Measurements from ENCODE around the gene CCDC27. TPM values are rescaled to one million over a fixed set of nuclear protein-coding genes. Genes with fewer than 3 reads are reported as not detected.

Gene CCDC27
- total RNA-seq, 4 donors from 2014 or later: not detected

DNA sequence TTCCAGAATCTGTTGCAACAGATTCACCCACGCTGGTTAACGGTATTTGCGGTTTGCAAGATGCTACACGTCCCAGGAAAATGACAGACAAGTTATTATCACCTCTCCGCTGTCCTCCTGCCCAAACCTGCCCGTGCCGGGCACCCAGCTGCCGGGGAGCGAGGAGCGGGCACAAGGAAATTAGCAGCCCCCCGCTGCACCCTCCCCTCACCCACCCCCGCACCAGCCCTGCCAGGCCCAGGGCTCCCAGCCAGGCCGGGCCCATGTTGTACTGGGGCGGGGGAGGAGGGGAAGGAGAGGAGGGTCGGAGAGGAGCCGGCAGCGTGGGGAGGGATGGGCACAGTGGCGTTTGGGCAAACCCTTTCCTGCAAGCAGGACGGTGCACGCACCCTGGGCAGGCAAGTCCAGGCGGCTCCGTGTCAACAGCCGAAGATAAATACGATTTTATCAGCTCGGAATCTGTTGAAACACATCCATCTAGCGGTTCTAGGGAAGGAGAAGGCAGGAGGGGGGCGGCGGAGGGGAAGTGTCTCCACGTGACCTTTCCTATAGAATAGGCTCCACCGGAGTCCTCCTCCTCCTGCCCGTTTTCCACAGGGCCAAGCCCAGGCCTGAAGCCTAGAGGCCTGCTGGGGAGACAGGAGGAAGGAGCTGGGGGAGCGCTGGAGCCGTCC is 35.1 kb upstream of the CCDC27 start:
- peaks cover 0 to 13% (median 11%) of the 10 kb centered on the region in 4 donors for H3K4me1 ChIP-seq
- TF ChIP-seq EP300 (IDR thresholded peaks at IDR 0.05): no peak
- TF ChIP-seq POLR2A (IDR thresholded peaks at IDR 0.05; ENCODE audit: low read depth): no peak
- TF ChIP-seq, protein P1, sequence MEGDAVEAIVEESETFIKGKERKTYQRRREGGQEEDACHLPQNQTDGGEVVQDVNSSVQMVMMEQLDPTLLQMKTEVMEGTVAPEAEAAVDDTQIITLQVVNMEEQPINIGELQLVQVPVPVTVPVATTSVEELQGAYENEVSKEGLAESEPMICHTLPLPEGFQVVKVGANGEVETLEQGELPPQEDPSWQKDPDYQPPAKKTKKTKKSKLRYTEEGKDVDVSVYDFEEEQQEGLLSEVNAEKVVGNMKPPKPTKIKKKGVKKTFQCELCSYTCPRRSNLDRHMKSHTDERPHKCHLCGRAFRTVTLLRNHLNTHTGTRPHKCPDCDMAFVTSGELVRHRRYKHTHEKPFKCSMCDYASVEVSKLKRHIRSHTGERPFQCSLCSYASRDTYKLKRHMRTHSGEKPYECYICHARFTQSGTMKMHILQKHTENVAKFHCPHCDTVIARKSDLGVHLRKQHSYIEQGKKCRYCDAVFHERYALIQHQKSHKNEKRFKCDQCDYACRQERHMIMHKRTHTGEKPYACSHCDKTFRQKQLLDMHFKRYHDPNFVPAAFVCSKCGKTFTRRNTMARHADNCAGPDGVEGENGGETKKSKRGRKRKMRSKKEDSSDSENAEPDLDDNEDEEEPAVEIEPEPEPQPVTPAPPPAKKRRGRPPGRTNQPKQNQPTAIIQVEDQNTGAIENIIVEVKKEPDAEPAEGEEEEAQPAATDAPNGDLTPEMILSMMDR (IDR thresholded peaks at IDR 0.05): no peak
- no peak for TF ChIP-seq POLR2AphosphoS5 (IDR thresholded peaks at IDR 0.05)
- DNase-seq (ENCODE audit: extremely low spot score): no peak
- 48% methylated on average over 25 of the region's 33 CpGs for WGBS
- no peak overlapping the region for H3K4me3 ChIP-seq
- no peak overlapping the region for H3K27ac ChIP-seq (replicated peaks in 1 of 4)
- H3K27me3 ChIP-seq: peaks cover 0 to 71% (median 16%) of the 10 kb centered on the region in 4 donors
- no peaks in the 10 kb centered on the region for H3K36me3 ChIP-seq
- H3K9me3 ChIP-seq: no peaks in the 10 kb centered on the region
- intact Hi-C loops (cut with DNase I): no loop called here

DNA sequence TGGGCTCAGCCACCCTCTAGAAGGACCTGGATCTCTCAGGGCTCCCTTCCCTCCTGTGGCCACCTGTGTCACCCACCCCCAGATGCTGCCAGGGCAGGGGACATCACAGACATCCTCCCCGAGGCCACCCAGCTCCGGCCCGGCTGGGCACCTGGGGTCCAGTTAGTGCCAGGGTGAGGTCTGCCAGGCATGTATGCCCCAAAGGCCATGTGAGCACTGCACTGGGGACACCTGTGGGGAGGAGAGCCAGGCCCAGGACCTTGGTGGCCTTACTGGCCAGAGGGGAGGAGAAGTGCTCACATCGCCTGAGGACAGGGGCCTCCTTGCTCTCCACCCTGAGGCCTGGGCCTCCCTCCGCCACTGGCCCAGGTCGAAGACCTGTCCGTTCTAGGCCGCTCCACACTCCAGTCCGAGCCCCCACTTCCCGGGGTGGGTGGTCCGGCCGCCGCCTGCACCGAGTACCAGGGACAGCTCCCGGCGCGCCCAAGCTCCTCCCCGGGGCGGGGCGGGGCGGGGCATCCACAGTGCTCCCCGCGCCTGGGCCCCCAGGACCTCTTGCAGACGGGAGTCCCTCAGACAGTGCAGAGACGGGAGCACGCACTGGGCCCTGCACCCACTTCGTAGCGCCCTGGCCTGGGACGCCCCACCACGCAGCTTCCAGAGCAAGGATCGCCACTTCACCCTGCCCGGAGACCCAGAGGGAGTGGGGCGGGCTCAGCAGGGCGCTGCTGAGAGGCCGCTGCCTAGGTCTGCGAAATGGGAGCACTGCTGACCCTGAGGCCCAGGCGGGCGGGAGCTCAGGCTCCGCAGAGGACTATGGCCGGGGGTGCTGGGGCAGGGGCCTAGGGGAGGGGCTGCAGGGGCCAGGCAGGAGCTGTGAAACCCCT is 34.3 kb upstream of the CCDC27 start:
- peaks cover 0 to 69% (median 12%) of the 10 kb centered on the region in 4 donors for H3K27me3 ChIP-seq
- no peaks in the 10 kb centered on the region for H3K36me3 ChIP-seq
- H3K4me1 ChIP-seq: peaks cover 0 to 13% (median 11%) of the 10 kb centered on the region in 4 donors
- H3K9me3 ChIP-seq: no peaks in the 10 kb centered on the region
- intact Hi-C loops (cut with DNase I): no loop called here
- no peak for TF ChIP-seq EP300 (IDR thresholded peaks at IDR 0.05)
- TF ChIP-seq, protein P1 (IDR thresholded peaks at IDR 0.05): no peak
- TF ChIP-seq POLR2AphosphoS5 (IDR thresholded peaks at IDR 0.05): no peak
- H3K4me3 ChIP-seq: no peak overlapping the region
- no peak overlapping the region for H3K27ac ChIP-seq (replicated peaks in 1 of 4)
- DNase-seq (ENCODE audit: extremely low spot score): no peak
- 20% methylated on average over 2 of the region's 40 CpGs for WGBS

DNA sequence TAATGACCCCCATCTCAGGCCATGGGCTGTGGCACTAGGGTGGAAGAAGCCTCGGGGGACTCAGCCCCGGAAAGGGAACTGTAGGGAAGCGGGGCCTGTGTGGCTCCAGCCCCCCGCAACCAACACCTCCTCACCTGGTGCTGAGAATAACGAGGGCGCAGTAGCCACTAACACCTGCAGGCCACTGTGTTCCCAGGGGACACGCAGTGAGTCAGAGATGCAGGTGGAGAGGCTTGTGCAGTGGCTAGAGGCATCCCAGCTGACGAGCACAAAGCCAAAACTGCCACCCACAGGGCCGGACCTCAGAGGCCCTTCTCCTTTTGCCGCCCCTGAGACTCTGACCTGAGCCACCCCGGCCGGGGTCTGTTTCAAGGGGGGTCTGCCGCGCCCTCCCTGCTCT is 33.5 kb upstream of the CCDC27 start:
- Histone ChIP-seq H3K9me3 (no peaks in the 10 kb centered on the region), H3K4me1 (peaks cover 0 to 13% (median 9%) of the 10 kb centered on the region in 4 donors), H3K36me3 (no peaks in the 10 kb centered on the region), H3K27ac (replicated peaks in 1 of 4) (no peak overlapping the region), H3K4me3 (no peak overlapping the region), H3K27me3 (peaks cover 0 to 69% (median 12%) of the 10 kb centered on the region in 4 donors)
- intact Hi-C loops (cut with DNase I): no loop called here
- 87% methylated on average over 5 of the region's 14 CpGs for WGBS
- no peak for TF ChIP-seq POLR2AphosphoS5 (IDR thresholded peaks at IDR 0.05)
- TF ChIP-seq EP300 (IDR thresholded peaks at IDR 0.05): no peak
- TF ChIP-seq, protein P1 (IDR thresholded peaks at IDR 0.05): no peak
- TF ChIP-seq POLR2A (IDR thresholded peaks at IDR 0.05; ENCODE audit: low read depth): no peak
- DNase-seq (ENCODE audit: extremely low spot score): no peak

DNA sequence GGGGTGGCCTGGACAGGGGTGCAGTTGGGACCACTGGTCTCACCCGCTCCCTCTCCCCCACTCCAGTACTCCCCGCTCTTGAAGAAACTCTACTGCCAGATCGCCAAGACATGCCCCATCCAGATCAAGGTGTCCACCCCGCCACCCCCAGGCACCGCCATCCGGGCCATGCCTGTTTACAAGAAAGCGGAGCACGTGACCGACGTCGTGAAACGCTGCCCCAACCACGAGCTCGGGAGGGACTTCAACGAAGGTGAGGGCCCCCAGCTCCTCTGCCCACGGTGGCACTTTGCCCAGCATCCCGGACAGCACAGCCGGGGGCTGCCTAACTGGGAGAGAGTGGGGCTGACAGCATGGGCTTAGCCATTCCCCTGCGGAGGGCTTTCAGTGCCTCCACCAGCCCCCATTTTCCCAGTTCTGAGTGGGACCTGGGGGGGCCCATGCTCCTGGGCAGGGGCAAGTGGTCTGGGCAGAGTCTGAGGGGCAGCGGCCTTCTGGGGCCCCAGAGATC is 30.2 kb upstream of the CCDC27 start:
- no peak overlapping the region for H3K27ac ChIP-seq (replicated peaks in 1 of 4)
- H3K27me3 ChIP-seq: peaks cover 0 to 69% (median 10%) of the 10 kb centered on the region in 4 donors
- no peaks in the 10 kb centered on the region for H3K36me3 ChIP-seq
- intact Hi-C loops (cut with DNase I): no loop called here
- DNase-seq (ENCODE audit: extremely low spot score): no peak
- TF ChIP-seq, protein P1 (IDR thresholded peaks at IDR 0.05): no peak
- TF ChIP-seq POLR2AphosphoS5 (IDR thresholded peaks at IDR 0.05): no peak
- TF ChIP-seq POLR2A (IDR thresholded peaks at IDR 0.05; ENCODE audit: low read depth): no peak
- TF ChIP-seq EP300 (IDR thresholded peaks at IDR 0.05): no peak
- H3K4me3 ChIP-seq: no peak overlapping the region
- 82% methylated on average over 18 of the region's 20 CpGs for WGBS
- H3K4me1 ChIP-seq: peaks cover 0 to 8% (median 3%) of the 10 kb centered on the region in 4 donors
- H3K9me3 ChIP-seq: no peaks in the 10 kb centered on the region

All from esophagus muscularis mucosa (tissue), 4 donors.